Measurements from ENCODE around the gene AP2B1. TPM values are rescaled to one million over a fixed set of nuclear protein-coding genes. Genes with fewer than 3 reads are reported as not detected.

AP2B1 gene
- total RNA-seq, 4 donors from 2014 or later = 35.6 to 217 (median 39.7) TPM

DNA sequence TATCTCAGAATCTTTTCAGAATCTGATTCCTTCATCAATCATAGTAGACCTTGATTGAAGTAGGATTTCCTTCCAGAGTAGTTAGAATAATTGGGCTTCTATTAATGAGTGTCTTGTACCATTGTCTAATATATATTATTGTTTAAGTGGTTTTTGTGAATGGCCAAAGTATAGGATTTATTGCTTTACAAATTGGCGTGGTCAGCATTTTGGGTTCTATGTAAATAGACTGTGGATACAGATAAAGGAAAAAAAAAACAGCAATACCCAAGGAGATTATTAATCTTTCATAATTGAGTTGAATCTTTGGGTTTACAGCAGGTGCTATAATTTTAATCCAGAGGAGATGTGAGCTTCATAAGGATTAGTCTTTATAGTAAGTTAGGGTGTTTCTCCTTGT is 64.3 kb downstream of the AP2B1 start:
- WGBS, 2 donors = 91 to 100% methylated on average over 1 of the region's 1 CpG
- H3K4me3 ChIP-seq (ENCODE audit: low read depth, poor library complexity, severe bottlenecking) = no peak overlapping the region
- intact Hi-C loops (cut with DNase I; ENCODE audit: low total_unique reads) = no loop called here
- TF ChIP-seq, protein P1, sequence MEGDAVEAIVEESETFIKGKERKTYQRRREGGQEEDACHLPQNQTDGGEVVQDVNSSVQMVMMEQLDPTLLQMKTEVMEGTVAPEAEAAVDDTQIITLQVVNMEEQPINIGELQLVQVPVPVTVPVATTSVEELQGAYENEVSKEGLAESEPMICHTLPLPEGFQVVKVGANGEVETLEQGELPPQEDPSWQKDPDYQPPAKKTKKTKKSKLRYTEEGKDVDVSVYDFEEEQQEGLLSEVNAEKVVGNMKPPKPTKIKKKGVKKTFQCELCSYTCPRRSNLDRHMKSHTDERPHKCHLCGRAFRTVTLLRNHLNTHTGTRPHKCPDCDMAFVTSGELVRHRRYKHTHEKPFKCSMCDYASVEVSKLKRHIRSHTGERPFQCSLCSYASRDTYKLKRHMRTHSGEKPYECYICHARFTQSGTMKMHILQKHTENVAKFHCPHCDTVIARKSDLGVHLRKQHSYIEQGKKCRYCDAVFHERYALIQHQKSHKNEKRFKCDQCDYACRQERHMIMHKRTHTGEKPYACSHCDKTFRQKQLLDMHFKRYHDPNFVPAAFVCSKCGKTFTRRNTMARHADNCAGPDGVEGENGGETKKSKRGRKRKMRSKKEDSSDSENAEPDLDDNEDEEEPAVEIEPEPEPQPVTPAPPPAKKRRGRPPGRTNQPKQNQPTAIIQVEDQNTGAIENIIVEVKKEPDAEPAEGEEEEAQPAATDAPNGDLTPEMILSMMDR (IDR thresholded peaks at IDR 0.05) = no peak
- TF ChIP-seq POLR2A (IDR thresholded peaks at IDR 0.05) = no peak
- no peak for DNase-seq (ENCODE audit: low spot score in 2 of 2)

DNA sequence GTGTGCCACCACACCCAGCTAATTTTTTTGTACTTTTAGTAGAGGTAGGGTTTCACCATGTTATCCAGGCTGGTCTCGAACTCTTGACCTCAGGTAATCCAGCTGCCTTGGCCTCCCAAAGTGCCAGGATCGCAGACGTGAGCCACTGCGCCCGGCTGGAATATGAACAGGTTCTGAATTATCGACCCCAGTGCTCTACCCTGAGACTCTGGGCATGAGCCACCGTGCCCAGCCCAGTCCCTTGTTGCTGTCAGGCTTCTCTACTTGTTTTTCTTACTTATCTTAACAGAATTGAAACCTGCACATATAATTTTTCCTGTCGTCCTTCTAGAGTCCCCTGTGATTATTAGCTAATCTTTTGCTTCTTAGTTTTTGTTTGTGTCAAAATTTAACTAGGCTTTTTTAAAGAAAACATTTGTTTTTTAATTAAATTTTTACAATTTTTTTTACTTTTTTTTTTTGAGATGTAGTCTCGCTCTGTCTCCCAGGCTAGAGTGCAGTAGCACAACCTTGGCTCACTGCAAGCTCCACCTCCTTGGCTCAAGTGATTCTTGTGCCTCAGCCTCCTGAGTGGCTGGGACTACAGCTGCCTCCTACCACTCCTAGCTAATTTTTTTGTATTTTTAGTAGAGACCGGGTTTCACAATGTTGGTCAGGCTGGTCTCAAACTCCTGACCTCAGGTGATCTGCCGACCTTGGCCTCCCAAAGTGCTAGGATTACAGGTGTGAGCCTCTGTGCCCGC is 66.7 kb downstream of the AP2B1 start:
- H3K4me3 ChIP-seq (ENCODE audit: low read depth, poor library complexity, severe bottlenecking) = no peak overlapping the region
- no peak for DNase-seq (ENCODE audit: low spot score in 2 of 2)
- no peak for TF ChIP-seq POLR2A (IDR thresholded peaks at IDR 0.05)
- TF ChIP-seq, protein P1 (IDR thresholded peaks at IDR 0.05) = no peak
- 92% methylated on average over 12 of the region's 12 CpGs for WGBS, 2 donors
- intact Hi-C loops (cut with DNase I; ENCODE audit: low total_unique reads) = no loop called here

DNA sequence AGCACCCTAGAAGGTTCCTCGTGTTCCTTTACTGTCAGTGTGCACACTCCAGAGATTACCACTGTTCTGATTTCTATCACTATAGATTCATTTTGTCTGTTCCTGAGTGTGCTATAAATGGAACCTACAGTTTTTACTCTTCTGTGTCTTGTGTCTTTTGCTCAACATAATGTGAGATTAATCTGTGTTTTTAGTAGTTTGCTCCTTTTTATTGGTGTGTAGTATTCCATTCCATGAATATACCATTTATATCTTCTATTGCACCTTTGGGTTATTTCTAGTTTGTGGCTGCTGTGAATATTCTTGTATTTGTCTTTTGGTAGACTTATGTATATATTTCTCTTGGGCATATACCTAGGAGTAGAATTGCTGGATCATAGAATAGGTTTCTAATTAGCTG is 68.2 kb downstream of the AP2B1 start:
- intact Hi-C loops (cut with DNase I; ENCODE audit: low total_unique reads) = no loop called here
- no peak for DNase-seq (ENCODE audit: low spot score in 2 of 2)
- H3K4me3 ChIP-seq (ENCODE audit: low read depth, poor library complexity, severe bottlenecking) = no peak overlapping the region
- TF ChIP-seq, protein P1 (IDR thresholded peaks at IDR 0.05) = no peak
- TF ChIP-seq POLR2A (IDR thresholded peaks at IDR 0.05) = no peak
- 92 to 94% methylated on average over 1 of the region's 1 CpG for WGBS, 2 donors

DNA sequence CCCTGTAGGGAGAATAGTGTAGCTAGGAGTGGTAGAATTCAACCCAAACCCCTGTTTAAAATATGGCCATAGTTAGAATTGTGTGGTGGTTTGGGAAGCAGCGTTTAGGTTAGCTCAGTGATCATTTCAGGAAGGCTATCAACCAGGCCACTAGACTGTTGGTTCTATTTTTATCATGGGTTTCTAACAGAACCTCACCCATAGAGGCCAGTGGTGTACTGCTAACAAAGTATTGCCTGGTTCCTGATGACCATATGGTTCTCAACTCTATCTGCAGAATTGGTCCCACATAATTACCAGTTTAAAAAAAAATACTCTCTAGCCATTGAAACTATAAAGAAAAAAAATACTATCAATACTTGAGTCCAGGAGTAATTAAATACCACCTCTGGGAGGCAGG is 73.8 kb downstream of the AP2B1 start:
- no peak for DNase-seq (ENCODE audit: low spot score in 2 of 2)
- H3K4me3 ChIP-seq (ENCODE audit: low read depth, poor library complexity, severe bottlenecking) = no peak overlapping the region
- 87 to 89% methylated on average over 1 of the region's 1 CpG for WGBS, 2 donors
- TF ChIP-seq, protein P1 (IDR thresholded peaks at IDR 0.05) = no peak
- no peak for TF ChIP-seq POLR2A (IDR thresholded peaks at IDR 0.05)
- intact Hi-C loops (cut with DNase I; ENCODE audit: low total_unique reads) = loop anchor here (2.0 kb wide), 1 partner anchor 14 kb away; no protein-coding TSS in a partner anchor

DNA sequence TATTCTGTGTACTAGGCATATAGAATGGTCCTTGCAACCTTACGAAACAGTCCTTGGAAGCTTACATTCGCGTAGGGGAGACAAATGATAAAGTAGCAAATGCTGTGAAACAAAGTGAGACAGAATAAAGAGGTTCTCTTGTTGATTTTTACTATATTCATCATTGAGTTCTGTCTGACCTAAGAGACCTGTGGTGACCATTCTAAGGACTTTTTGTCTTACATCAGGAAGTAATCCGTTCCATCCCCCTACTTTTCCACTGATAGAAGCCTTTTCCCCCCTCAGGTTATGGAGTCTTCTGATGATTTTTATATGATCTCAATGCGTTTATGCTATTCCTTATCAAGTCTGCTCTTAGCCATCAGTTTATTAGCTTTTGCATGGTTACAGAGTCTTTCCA is 77.6 kb downstream of the AP2B1 start:
- no peak for DNase-seq (ENCODE audit: low spot score in 2 of 2)
- no peak overlapping the region for H3K4me3 ChIP-seq (ENCODE audit: low read depth, poor library complexity, severe bottlenecking)
- WGBS, 2 donors = 93 to 95% methylated on average over 5 of the region's 5 CpGs
- intact Hi-C loops (cut with DNase I; ENCODE audit: low total_unique reads) = no loop called here
- TF ChIP-seq, protein P1 (IDR thresholded peaks at IDR 0.05) = no peak
- no peak for TF ChIP-seq POLR2A (IDR thresholded peaks at IDR 0.05)

DNA sequence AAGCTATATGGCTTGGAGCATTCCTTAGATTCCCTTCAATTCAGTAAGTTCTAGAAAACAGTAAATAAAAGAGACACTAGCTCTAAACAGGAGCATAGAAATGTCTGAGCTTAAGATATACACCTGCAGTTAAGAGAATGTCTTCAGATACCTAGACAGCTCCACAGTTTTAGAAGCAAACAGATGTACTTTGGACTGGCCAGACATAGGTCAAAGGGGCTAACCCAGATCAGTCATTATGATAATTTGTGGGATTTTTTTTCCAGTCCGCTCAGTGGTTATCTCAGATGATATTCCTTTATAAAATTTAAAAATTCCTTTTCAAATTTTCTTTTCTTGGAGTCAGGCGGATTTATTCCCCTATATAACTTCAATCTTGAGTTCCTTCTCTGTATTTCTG is 78.5 kb downstream of the AP2B1 start:
- intact Hi-C loops (cut with DNase I; ENCODE audit: low total_unique reads) = no loop called here
- WGBS, 2 donors = 97 to 99% methylated on average over 2 of the region's 2 CpGs
- no peak for DNase-seq (ENCODE audit: low spot score in 2 of 2)
- no peak overlapping the region for H3K4me3 ChIP-seq (ENCODE audit: low read depth, poor library complexity, severe bottlenecking)
- no peak for TF ChIP-seq POLR2A (IDR thresholded peaks at IDR 0.05)
- TF ChIP-seq, protein P1 (IDR thresholded peaks at IDR 0.05) = no peak

Measured in lower leg skin (tissue), 4 donors.